Brain pericyte (primary cell): ENCODE results near the gene RPTN.

Experiments
- DNase-seq: peaks from one replicate; pipeline ENCODE4 v3.0.0-alpha.2; 2012; ENCODE audit warnings: low read depth, low spot score

RPTN gene, protein sequence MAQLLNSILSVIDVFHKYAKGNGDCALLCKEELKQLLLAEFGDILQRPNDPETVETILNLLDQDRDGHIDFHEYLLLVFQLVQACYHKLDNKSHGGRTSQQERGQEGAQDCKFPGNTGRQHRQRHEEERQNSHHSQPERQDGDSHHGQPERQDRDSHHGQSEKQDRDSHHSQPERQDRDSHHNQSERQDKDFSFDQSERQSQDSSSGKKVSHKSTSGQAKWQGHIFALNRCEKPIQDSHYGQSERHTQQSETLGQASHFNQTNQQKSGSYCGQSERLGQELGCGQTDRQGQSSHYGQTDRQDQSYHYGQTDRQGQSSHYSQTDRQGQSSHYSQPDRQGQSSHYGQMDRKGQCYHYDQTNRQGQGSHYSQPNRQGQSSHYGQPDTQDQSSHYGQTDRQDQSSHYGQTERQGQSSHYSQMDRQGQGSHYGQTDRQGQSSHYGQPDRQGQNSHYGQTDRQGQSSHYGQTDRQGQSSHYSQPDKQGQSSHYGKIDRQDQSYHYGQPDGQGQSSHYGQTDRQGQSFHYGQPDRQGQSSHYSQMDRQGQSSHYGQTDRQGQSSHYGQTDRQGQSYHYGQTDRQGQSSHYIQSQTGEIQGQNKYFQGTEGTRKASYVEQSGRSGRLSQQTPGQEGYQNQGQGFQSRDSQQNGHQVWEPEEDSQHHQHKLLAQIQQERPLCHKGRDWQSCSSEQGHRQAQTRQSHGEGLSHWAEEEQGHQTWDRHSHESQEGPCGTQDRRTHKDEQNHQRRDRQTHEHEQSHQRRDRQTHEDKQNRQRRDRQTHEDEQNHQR

GRCh38 chr1:152159144-152159543 lies at the start of gene RPTN:
TSS of gene RPTN (minus strand) at chr1:152159228. CDS start at chr1:152157889, 1,339 bp downstream.
- no peak for DNase-seq

DNA sequence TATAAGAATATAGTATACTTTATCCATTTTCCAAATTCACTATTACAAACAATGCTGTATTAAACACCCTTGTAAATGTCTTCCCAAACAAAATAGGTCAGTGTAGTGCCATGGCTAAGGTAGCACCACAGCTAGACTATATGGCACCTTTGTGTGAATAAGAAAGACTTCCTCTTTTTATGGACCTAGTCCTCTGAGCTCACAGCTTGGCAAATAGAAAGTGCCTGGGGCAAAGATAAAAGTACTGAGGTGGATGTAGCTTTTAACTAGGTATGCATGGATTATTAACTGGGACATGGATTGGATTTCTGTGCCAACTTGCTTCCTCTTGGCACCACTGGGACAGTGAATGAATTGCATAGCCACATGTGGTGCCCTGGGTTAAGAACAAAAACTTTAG lies 40.0 kb upstream of the RPTN start:
- DNase-seq = no peak

GRCh38 chr1:152197361-152197941 lies 38.4 kb upstream of the RPTN start:
- no peak for DNase-seq

GRCh38 chr1:152191711-152192110 lies 32.7 kb upstream of the RPTN start:
- no peak for DNase-seq

GRCh38 chr1:152191260-152191659 lies 32.2 kb upstream of the RPTN start:
- DNase-seq = no peak

- no peak for DNase-seq
Measured at GRCh38 chr1:152190589-152190988, 31.6 kb upstream of the RPTN start.

DNA sequence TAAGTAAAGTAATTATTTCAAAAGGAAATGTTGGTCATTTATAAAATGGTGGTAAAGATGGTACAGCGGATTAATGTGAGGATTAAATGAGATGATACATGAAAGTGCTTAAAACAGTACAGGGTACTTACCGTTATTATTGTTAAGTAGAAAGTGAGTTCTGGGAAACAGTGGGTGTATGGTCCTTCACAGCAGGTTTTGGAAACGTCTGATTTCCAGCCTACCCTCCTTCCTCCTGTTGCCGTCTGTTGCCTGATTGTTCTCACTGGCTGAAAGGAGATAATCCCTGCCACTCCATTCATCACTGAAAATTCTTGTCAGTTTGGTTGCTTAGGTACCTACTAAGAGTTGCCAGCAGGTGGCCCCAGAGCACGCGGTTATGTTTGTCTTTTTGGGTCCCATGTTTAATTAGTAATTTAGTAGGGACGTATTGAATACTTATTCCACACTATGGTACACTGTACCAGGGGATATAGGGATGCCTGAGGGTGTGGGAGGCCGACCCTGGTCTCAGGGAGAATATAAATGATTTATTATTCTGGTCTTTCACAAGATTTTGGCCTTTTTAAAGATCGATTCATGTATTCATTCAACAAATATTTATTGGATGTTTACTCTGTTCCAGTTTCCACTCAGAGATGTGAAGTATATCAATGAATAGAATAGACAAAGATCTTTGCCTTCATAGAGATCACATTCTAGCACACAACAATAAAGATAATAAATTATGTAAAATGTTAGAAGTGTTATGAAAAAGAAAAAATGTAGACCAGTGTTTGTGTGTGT lies 30.8 kb upstream of the RPTN start:
- DNase-seq = no peak

GRCh38 chr1:152188673-152189591 lies 29.9 kb upstream of the RPTN start:
- DNase-seq = no peak

DNA sequence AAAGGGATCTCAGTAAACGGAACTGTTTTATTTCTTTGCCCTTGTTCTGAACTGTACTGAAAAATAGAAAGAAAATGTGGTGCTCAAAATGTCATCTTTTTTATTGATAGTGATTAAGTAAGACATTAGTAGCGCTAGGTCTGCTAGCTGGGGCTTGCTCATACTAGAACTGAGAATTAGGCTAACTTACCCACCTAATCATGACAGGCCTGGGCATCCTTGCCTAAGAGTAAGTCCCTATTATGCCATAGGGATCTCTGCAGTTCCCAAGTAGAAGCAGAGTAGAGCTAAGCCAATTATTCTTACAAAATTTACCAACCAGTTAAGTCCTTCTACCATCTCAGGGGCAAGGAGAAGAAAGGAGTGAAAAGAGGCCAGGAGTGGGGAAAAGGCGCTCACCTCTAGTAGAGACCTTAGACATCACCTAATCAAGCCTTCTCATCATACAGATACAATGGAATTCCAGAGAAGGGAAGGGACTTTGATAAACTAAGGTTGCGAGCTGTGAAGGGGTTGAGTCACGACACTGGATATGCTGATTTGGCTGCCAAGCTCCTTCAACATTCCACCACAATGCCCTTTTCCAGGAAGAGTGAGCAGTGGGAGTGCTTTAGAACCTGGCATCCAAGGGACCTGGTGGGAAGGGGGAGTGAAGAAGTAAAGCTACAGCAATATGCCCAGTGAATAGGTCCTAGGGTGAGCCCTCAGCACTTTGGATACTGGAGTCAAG lies 27.7 kb upstream of the RPTN start:
- DNase-seq = no peak

GRCh38 chr1:152185544-152186391 lies 26.7 kb upstream of the RPTN start:
- DNase-seq = no peak

- DNase-seq = no peak
Measured at GRCh38 chr1:152182944-152183361, 23.9 kb upstream of the RPTN start.

- no peak for DNase-seq
Measured at GRCh38 chr1:152182431-152182830, 23.4 kb upstream of the RPTN start.

DNA sequence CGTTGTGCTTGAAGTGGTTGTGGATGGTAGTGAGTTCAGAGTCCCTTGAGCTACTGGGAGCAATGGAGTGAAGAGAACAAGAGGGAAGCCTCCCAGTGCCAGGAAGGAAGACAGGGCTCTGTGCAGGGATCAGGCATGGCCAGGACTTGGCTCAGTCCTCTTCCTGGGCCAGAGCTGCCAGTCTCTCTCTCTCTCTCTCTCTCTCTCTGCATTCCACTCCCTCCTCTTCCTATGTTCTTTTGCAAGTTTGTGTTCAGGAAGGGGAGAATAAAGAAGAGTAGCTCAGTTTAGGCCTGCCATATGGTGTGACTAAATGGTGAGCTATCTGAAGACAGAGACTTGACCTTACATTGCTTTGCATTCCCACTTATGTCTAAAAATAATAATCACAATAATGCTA lies 20.5 kb upstream of the RPTN start:
- DNase-seq = no peak

DNA sequence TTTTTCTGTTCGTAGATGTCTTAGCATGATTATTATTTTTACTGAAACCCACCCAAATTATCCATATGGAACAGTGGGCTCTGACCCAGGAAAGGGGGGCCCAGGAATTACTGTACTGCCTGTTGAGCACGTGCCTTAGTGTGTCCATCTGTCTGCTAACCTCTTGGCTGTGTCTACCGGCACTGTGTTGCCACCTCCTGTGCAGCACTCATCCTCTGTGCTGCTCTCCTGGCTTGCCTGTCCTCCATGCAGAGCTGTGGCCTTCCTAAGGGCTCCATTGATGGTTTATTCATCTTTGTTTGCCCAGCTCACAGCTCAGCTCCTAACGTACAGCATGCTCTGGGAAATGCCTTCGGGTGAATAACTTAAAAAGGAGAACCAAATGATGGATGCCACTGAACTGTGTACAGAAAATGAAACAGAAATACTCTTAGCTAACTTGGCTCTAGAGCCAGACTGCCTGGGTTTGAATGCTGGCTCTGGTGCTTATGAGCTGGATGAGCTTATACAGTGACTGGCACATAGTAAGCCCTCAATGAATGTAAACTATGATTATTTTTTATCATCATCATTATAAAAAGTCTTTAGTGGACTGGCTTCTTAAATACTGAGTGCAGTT lies 11.4 kb upstream of the RPTN start:
- no peak for DNase-seq

GRCh38 chr1:152169366-152170025 lies 10.5 kb upstream of the RPTN start:
- DNase-seq = no peak

DNA sequence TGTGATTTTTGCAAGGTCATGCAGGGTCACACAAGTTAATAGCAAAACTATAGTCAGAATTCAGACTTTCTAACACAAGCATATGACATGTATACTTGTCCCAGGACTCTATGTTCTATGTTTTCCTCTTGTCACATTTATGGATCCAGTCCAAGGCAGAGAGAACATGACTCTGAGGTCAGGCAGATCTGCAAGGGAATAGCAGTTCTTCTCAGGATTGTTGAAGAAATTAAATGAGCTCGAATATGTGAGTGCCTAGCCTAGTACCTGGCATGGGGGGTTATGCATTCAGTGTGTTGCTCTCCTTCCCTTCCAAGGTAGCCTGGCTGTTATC lies 9.5 kb upstream of the RPTN start:
- no peak for DNase-seq

GRCh38 chr1:152167835-152168534 lies 9.0 kb upstream of the RPTN start:
- DNase-seq = no peak

GRCh38 chr1:152166966-152167365 lies 7.9 kb upstream of the RPTN start:
- DNase-seq = no peak
